GM12892 (cell line): ENCODE data around the gene BABAM2.

Source experiments
- POLR2A ChIP-seq: IDR thresholded peaks from 2 replicates; pipeline ENCODE4 v1.6.1; 2011; ENCODE audit warnings: low read depth, low read length, control low read depth
- POLR2AphosphoS5 ChIP-seq: IDR thresholded peaks from 2 replicates; pipeline ENCODE4 v1.6.1; 2011; ENCODE audit warnings: low read depth, low read length, control low read depth

DNA sequence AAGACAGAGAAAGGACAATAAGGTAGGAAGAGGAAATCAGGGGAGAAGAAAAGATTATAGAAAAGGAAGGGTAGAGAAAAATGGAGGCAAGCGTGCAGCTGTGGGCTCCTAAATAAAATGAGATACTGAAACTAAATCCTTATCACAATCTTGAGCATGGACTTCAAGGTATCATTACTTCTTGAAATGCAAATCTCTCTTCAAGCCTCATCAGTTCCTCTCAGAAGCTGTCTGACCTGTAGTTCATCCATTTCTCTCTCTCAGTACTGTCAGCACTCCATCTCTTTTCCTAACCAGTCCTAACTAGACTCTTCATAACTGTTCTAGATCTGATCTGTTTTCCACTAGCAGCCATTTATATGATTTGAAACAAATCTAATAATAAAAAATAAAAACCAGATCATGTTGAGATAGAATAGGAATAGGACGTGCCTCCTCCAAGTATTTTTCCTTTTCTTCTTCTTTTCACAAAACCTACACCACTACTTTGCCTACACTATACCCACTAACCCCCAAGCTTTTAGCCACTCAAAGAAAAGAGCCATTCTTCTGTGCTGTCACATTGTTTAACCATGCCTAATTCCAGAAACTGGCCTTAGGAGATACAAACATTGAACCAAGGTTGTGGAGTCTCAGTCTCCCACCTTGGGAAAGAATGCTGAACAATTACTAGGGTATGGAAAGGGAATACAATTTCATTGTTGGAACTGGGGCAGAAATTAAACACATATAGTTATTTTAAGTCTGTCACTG lies 21.1 kb downstream of the BABAM2 start:
- TF ChIP-seq POLR2A (no peak), POLR2AphosphoS5 (no peak)
